Body of pancreas (tissue), 4 donors: ENCODE measurements around the gene NRBF2. TPM values are rescaled to one million over a fixed set of nuclear protein-coding genes. Genes with fewer than 3 reads are reported as not detected.

Experiments used
- ATAC-seq: fragments of 150-250 bp; one replicate; pipeline ENCODE4 v1.9.1; 2016
- DNase-seq, 4 donors: peaks; one replicate each; pipeline ENCODE4 v3.0.0-alpha.2; 2019
- H3K27ac ChIP-seq, 4 donors: fragments of 200-600 bp; sonication (generic); 1 replicate in 3 of 4; 2 replicates in 1 of 4; pipeline versions ENCODE4 v1.5.1 to v1.6.1; 2016 to 2019; ENCODE audit warnings: mild to moderate bottlenecking in 1 of 4, mixed read lengths in 1 of 4, moderate library complexity in 1 of 4
- H3K27me3 ChIP-seq, 2 donors: fragments of 200-600 bp; sonication (generic); one replicate each; pipeline ENCODE4 v1.6.0; 2016; ENCODE audit warnings: mild to moderate bottlenecking in 1 of 2
- H3K36me3 ChIP-seq, 2 donors: fragments of 200-600 bp; sonication (generic); replicated peaks in 1 of 2; 2 replicates each; pipeline ENCODE4 v1.5.1; 2016; ENCODE audit warnings: low read depth in 2 of 2; ENCODE audit not compliant: insufficient read depth in 1 of 2
- H3K4me1 ChIP-seq: fragments of 200-600 bp; sonication (generic); one replicate; pipeline ENCODE4 v1.6.0; 2016
- H3K4me3 ChIP-seq, 2 donors: fragments of 200-600 bp; sonication (generic); 1 replicate in 1 of 2; 2 replicates in 1 of 2; pipeline ENCODE4 v1.5.1; 2016 to 2019
- H3K9me3 ChIP-seq, 3 donors: fragments of 200-600 bp; sonication (generic); 1 replicate in 2 of 3; 2 replicates in 1 of 3; pipeline ENCODE4 v1.5.1; 2016
- POLR2A ChIP-seq, 3 donors: fragments of 450-650 bp; IDR thresholded peaks; one replicate each; pipeline ENCODE4 v1.6.1; 2016; ENCODE audit warnings: antibody characterized with exemption in 3 of 3, mild to moderate bottlenecking in 2 of 3
- WGBS, 2 donors: methylation state at CpG; one replicate each; pipeline ENCODE4 v1.1.5; 2017; 5-methylcytosine and 5-hydroxymethylcytosine counted together
- intact Hi-C: fragments of 100-400 bp; cut with DNase I; formaldehyde crosslinking; loops from one replicate; pipeline ENCODE4 v1.15.1; 2023
- small RNA-seq: library from RNA; depleted of rRNA; stranded (forward); fragments of <200 nt; gene quantifications from one replicate; pipeline ENCODE3, GENCODE V24; 2016
- total RNA-seq, 2 donors: library from RNA; depleted of rRNA; stranded (reverse); fragments of >200 nt; gene quantifications; one replicate each; pipeline ENCODE4 v1.1.0, GENCODE V29; 2016
- TF ChIP-seq, protein P1 (sequence below), 7 experiments: fragments of 450-650 bp in 4 of 7; fragments of 200-600 bp in 3 of 7; sonication (generic) in 3 of 7; IDR thresholded peaks; one replicate each; pipeline ENCODE4 v1.5.1; 2016 to 2019; ENCODE audit warnings: antibody characterized with exemption in 7 of 7

The NRBF2 gene
- total RNA-seq, 2 donors from 2014 or later = 7.5 to 9.2 TPM

DNA sequence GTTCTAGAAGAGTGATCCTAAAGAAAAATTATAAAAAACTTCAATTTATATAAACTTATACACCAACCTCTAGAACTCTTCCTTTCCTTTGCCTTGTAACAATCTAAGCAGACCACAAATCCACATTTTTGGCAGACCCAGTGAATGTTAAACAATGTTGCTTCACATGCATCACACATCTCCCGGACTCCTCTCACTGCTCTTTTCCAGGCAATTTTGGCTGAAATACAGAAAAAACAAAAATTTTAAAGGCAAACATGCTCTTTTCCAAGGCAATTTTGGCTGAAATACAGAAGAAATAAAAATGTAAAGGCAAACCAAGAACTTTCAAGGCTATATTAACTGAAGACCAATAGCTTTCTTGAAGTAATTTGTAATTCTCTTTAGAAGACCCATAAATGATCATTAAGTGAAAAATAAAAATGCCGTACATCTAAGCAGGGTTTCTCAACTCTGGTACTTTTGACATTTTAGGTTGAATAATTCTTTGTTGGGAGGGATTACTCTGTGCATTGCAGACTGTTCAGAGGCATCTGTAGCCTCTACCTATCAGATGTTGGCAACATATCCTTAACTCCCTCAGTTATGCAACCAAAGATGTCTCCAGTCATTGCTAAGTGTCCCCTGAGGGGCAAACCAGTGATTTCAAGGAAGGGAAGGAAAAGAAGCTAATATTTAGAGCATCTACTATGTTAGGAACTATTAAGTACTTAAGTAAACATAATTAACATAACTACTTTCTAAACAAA lies 64.4 kb downstream of the NRBF2 start:
- no peak overlapping the region for H3K4me3 ChIP-seq
- ATAC-seq (no peak), DNase-seq (no peak)
- WGBS, 2 donors = 80 to 89% methylated on average over 2 of the region's 2 CpGs
- H3K27ac ChIP-seq = no peak overlapping the region
- intact Hi-C loops = no loop called here
- H3K27me3 ChIP-seq = no peaks in the 10 kb centered on the region
- TF ChIP-seq POLR2A (IDR thresholded peaks at IDR 0.05) = no peak
- TF ChIP-seq, protein P1, sequence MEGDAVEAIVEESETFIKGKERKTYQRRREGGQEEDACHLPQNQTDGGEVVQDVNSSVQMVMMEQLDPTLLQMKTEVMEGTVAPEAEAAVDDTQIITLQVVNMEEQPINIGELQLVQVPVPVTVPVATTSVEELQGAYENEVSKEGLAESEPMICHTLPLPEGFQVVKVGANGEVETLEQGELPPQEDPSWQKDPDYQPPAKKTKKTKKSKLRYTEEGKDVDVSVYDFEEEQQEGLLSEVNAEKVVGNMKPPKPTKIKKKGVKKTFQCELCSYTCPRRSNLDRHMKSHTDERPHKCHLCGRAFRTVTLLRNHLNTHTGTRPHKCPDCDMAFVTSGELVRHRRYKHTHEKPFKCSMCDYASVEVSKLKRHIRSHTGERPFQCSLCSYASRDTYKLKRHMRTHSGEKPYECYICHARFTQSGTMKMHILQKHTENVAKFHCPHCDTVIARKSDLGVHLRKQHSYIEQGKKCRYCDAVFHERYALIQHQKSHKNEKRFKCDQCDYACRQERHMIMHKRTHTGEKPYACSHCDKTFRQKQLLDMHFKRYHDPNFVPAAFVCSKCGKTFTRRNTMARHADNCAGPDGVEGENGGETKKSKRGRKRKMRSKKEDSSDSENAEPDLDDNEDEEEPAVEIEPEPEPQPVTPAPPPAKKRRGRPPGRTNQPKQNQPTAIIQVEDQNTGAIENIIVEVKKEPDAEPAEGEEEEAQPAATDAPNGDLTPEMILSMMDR (IDR thresholded peaks at IDR 0.05) = no peak
- H3K9me3 ChIP-seq = no peaks in the 10 kb centered on the region
- peaks cover 9 to 28% of the 10 kb centered on the region in 2 donors for H3K36me3 ChIP-seq
- H3K4me1 ChIP-seq = no peaks in the 10 kb centered on the region

DNA sequence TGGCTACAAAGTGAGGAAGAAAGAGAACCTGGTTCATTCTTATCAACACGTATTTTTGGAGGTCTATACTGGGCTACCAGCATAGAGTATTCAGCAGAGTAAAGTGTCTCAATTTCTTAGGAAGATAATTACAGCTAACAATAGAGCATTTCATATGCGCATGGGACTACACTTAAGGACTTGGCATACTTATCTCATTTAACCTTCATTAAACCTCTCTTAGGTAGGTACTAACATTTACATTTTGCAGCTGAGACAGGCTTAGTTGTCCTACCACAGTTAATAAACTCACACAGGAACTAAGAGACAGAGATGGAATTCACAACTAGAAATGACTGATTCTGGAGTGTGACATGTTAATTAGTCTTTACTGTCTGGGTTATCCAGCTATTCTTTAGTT lies 66.6 kb downstream of the NRBF2 start:
- no peak overlapping the region for H3K4me3 ChIP-seq
- intact Hi-C loops = no loop called here
- no peak overlapping the region for H3K27ac ChIP-seq
- TF ChIP-seq, protein P1 (IDR thresholded peaks at IDR 0.05) = no peak
- TF ChIP-seq POLR2A (IDR thresholded peaks at IDR 0.05) = no peak
- no peaks in the 10 kb centered on the region for H3K9me3 ChIP-seq
- peaks cover 6 to 14% of the 10 kb centered on the region in 2 donors for H3K36me3 ChIP-seq
- WGBS, 2 donors = 78 to 92% methylated on average over 2 of the region's 2 CpGs
- no peaks in the 10 kb centered on the region for H3K27me3 ChIP-seq
- DNase-seq = no peak
- no peak for ATAC-seq
- H3K4me1 ChIP-seq = no peaks in the 10 kb centered on the region

DNA sequence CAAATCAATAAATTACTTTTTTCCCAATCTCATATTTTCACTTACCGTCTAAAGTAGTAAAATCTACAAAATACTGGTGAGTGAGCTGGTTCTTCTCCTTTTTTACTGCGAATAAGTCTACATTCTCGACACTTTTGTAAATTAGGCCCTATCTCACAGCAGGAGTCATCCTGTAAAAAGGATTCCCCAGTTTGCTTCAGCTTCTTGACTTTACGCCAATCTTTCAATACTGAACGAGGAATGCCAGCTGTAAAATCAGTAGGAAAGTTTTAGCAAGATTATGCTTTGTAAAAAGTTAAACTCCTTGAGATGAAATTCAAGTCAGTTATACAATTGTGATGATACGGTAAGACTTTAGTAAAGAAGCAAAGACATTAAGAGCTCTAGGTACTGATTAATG lies 67.3 kb downstream of the NRBF2 start:
- peaks cover 3 to 12% of the 10 kb centered on the region in 2 donors for H3K36me3 ChIP-seq
- WGBS, 2 donors = 66 to 70% methylated on average over 6 of the region's 6 CpGs

DNA sequence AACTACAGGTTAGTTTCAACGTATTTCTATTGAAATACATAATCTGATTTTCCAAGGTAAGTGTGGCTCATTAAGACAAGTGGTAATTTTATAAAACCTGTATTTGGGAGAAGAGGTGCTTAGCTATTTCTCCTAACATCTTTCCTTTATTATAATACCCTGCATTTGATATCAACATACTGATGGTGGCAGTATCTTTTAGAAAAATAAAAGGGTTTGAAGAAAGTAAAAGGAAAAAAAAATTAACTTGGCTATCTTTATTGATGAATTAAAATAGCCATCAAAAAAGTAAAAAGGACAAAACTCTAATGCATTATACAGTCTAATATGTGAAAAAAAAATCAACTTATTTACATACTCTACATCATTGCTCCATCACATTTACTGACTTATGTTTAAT lies 68.0 kb downstream of the NRBF2 start:
- WGBS, 2 donors = 0% methylated on average over 1 of the region's 1 CpG

More for the DNA sequence above, 67.3 kb downstream of the NRBF2 start:
- no peaks in the 10 kb centered on the region for H3K4me1 ChIP-seq
- intact Hi-C loops = no loop called here
- H3K27ac ChIP-seq = no peak overlapping the region
- no peak for TF ChIP-seq POLR2A (IDR thresholded peaks at IDR 0.05)
- TF ChIP-seq, protein P1 (IDR thresholded peaks at IDR 0.05) = no peak
- H3K9me3 ChIP-seq = no peaks in the 10 kb centered on the region
- H3K4me3 ChIP-seq = no peak overlapping the region
- ATAC-seq (no peak), DNase-seq (no peak)
- no peaks in the 10 kb centered on the region for H3K27me3 ChIP-seq

More for the DNA sequence above, 68.0 kb downstream of the NRBF2 start:
- DNase-seq (no peak), ATAC-seq (no peak)
- no peak overlapping the region for H3K4me3 ChIP-seq
- intact Hi-C loops = no loop called here
- H3K9me3 ChIP-seq = no peaks in the 10 kb centered on the region
- TF ChIP-seq POLR2A (IDR thresholded peaks at IDR 0.05) = no peak
- TF ChIP-seq, protein P1 (IDR thresholded peaks at IDR 0.05) = no peak
- H3K27me3 ChIP-seq = no peaks in the 10 kb centered on the region
- no peak overlapping the region for H3K27ac ChIP-seq
- H3K36me3 ChIP-seq = peaks cover 3 to 8% of the 10 kb centered on the region in 2 donors
- H3K4me1 ChIP-seq = no peaks in the 10 kb centered on the region

Small RNA genes within 50 kb of the gene (small RNA-seq; reads per million reads assigned to genes)
- not detected for gene RNU6-543P
